GM11168 (cell line): ENCODE measurements around the gene ACLY.

Source experiments
- in situ Hi-C: fragments of 300-500 bp; cut with MboI; formaldehyde crosslinking; loops from one replicate; pipeline ENCODE4 v1.12.0; 2022; ENCODE audit warnings: low sequenced_read_pairs; ENCODE audit not compliant: unreplicated experiment

ACLY gene

GRCh38 chr17:41914358-41914766 is 4.4 kb downstream of the ACLY start:
- in situ Hi-C loops = no loop called here

GRCh38 chr17:41913798-41914197 is 5.0 kb downstream of the ACLY start:
- in situ Hi-C loops = no loop called here

GRCh38 chr17:41912925-41913324 is 5.8 kb downstream of the ACLY start:
- in situ Hi-C loops = no loop called here

GRCh38 chr17:41910701-41911391 is 7.9 kb downstream of the ACLY start:
- in situ Hi-C loops = no loop called here

GRCh38 chr17:41909088-41909487 is 9.7 kb downstream of the ACLY start:
- in situ Hi-C loops = no loop called here

- in situ Hi-C loops = no loop called here
These were observed 10.9 kb downstream of the ACLY start for GRCh38 chr17:41907633-41908539.

- in situ Hi-C loops = no loop called here
These were observed 11.6 kb downstream of the ACLY start for GRCh38 chr17:41907185-41907556.

- in situ Hi-C loops = no loop called here
These were observed 12.1 kb downstream of the ACLY start for GRCh38 chr17:41906465-41907184.

GRCh38 chr17:41905172-41905571 is 13.6 kb downstream of the ACLY start:
- in situ Hi-C loops = no loop called here

- in situ Hi-C loops = no loop called here
These were observed 14.4 kb downstream of the ACLY start for GRCh38 chr17:41904242-41904841.

GRCh38 chr17:41901646-41902045 is 17.1 kb downstream of the ACLY start:
- in situ Hi-C loops = no loop called here

- in situ Hi-C loops = no loop called here
These were observed 22.0 kb downstream of the ACLY start for GRCh38 chr17:41896726-41897125.

- in situ Hi-C loops = no loop called here
These were observed 23.1 kb downstream of the ACLY start for GRCh38 chr17:41895617-41896016.

GRCh38 chr17:41894791-41895331 is 23.9 kb downstream of the ACLY start:
- in situ Hi-C loops = no loop called here

- in situ Hi-C loops = no loop called here
These were observed 25.4 kb downstream of the ACLY start for GRCh38 chr17:41893384-41893783.

- in situ Hi-C loops = no loop called here
These were observed 26.8 kb downstream of the ACLY start for GRCh38 chr17:41892021-41892376.

- in situ Hi-C loops = no loop called here
These were observed 27.4 kb downstream of the ACLY start for GRCh38 chr17:41891135-41892020.

GRCh38 chr17:41888332-41888965 is 30.3 kb downstream of the ACLY start:
- in situ Hi-C loops = no loop called here

GRCh38 chr17:41885733-41886132 is 33.0 kb downstream of the ACLY start:
- in situ Hi-C loops = no loop called here
